Lower leg skin (tissue), 4 donors: Measurements from ENCODE around the gene ZNF236. TPM values are rescaled to one million over a fixed set of nuclear protein-coding genes. Genes with fewer than 3 reads are reported as not detected.
"Not testable (repeated sequence)": the region's sequence is repeated elsewhere in the genome, so short reads cannot be mapped to it uniquely, and the experiment has no call there.

Experiments
- DNase-seq, 2 donors: peaks; one replicate each; pipeline ENCODE4 v3.0.0-alpha.2; 2019; ENCODE audit warnings: low spot score in 2 of 2
- H3K4me3 ChIP-seq: fragments of 200-600 bp; sonication (generic); 2 replicates; pipeline ENCODE4 v1.5.1; 2017; ENCODE audit warnings: mild to moderate bottlenecking, low read depth; ENCODE audit not compliant: poor library complexity, severe bottlenecking
- POLR2A ChIP-seq, 2 donors: fragments of 450-650 bp; IDR thresholded peaks; one replicate each; pipeline ENCODE4 v1.6.1; 2016 to 2017; ENCODE audit warnings: antibody characterized with exemption in 2 of 2, mild to moderate bottlenecking in 1 of 2, moderate library complexity in 1 of 2
- WGBS, 2 donors: methylation state at CpG; one replicate each; pipeline ENCODE4 v1.1.5; 2018; 5-methylcytosine and 5-hydroxymethylcytosine counted together
- intact Hi-C: fragments of 100-400 bp; cut with DNase I; formaldehyde crosslinking; loops from one replicate; pipeline ENCODE4 v1.15.0; 2023; ENCODE audit warnings: low total_unique reads
- total RNA-seq, 4 donors: library from RNA; depleted of rRNA; stranded (reverse); fragments of >200 nt; gene quantifications; one replicate each; pipeline ENCODE4 v1.1.0, GENCODE V29; 2016
- TF ChIP-seq, protein P1 (sequence below), 3 donors: fragments of 450-650 bp; IDR thresholded peaks; one replicate each; pipeline ENCODE4 v1.5.1; 2016; ENCODE audit warnings: antibody characterized with exemption in 3 of 3, mild to moderate bottlenecking in 3 of 3, moderate library complexity in 2 of 3

The ZNF236 gene
- total RNA-seq, 4 donors from 2014 or later, result 8.9 to 15.2 (median 11.8) TPM

DNA sequence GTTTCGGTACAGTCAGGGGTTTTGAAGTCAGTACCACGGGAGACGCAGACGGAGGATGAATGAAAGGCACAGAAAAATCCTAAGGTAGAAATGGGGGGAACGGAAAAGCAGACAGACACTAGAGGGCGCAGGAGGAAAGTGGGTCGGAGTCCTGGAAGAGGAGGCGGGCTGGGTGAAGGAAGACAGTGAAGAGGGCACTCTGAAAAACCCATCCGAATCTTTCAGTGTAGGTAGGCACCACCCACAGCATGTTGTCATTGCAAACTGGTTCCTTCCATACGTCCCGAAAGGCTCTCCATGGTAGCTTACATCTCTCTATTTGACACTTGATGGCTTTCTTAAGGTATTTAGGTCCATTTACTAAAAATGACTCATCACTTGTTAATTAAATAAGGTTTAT lies 18.5 kb upstream of the ZNF236 start:
- TF ChIP-seq, protein P1, sequence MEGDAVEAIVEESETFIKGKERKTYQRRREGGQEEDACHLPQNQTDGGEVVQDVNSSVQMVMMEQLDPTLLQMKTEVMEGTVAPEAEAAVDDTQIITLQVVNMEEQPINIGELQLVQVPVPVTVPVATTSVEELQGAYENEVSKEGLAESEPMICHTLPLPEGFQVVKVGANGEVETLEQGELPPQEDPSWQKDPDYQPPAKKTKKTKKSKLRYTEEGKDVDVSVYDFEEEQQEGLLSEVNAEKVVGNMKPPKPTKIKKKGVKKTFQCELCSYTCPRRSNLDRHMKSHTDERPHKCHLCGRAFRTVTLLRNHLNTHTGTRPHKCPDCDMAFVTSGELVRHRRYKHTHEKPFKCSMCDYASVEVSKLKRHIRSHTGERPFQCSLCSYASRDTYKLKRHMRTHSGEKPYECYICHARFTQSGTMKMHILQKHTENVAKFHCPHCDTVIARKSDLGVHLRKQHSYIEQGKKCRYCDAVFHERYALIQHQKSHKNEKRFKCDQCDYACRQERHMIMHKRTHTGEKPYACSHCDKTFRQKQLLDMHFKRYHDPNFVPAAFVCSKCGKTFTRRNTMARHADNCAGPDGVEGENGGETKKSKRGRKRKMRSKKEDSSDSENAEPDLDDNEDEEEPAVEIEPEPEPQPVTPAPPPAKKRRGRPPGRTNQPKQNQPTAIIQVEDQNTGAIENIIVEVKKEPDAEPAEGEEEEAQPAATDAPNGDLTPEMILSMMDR (IDR thresholded peaks at IDR 0.05), result no peak
- TF ChIP-seq POLR2A (IDR thresholded peaks at IDR 0.05), result no peak
- DNase-seq, result peak; percentile 36 to 90
- H3K4me3 ChIP-seq, result no peak overlapping the region
- intact Hi-C loops, result loop anchor here (10.0 kb wide), 1 partner anchor 181 kb away; no protein-coding TSS in a partner anchor
- 3 to 5% methylated on average over 11 of the region's 11 CpGs for WGBS, 2 donors

DNA sequence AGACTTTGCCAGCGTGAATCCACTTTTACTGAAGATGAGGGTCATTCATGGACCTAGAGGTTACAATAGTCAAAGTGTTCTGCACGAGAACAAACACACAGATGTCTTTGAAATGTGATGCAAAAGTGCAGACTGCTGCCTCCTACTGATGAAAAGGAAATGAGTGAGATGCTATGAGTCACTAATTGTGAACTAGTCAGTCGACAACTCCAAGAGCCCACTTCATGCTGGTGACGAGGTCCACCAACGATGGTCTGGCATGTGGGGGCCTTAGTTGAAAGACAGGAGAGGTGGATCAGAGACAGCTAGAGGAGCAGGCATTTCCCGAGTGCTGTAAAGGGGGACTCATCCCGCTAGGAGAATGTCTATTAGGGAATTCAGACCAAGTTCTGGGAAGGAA lies 17.1 kb upstream of the ZNF236 start:
- no peak overlapping the region for H3K4me3 ChIP-seq
- WGBS, 2 donors, result 71 to 72% methylated on average over 7 of the region's 7 CpGs
- intact Hi-C loops, result loop anchor here (10.0 kb wide), 1 partner anchor 180 kb away; no protein-coding TSS in a partner anchor
- TF ChIP-seq POLR2A (IDR thresholded peaks at IDR 0.05), result no peak
- TF ChIP-seq, protein P1 (IDR thresholded peaks at IDR 0.05), result no peak
- no peak for DNase-seq

GRCh38 chr18:76806301-76806700 lies 16.1 kb upstream of the ZNF236 start:
- TF ChIP-seq POLR2A (IDR thresholded peaks at IDR 0.05), result no peak
- TF ChIP-seq, protein P1 (IDR thresholded peaks at IDR 0.05), result no peak
- WGBS, 2 donors, result 61 to 75% methylated on average over 7 of the region's 7 CpGs
- intact Hi-C loops, result loop anchor here (10.0 kb wide), 1 partner anchor 178 kb away; no protein-coding TSS in a partner anchor
- no peak overlapping the region for H3K4me3 ChIP-seq
- DNase-seq, result no peak

GRCh38 chr18:76808561-76808960 lies 13.8 kb upstream of the ZNF236 start:
- intact Hi-C loops, result loop anchor here (10.0 kb wide), 1 partner anchor 176 kb away; no protein-coding TSS in a partner anchor
- peak in 1 of 2 donors; percentile 82 for DNase-seq
- WGBS, 2 donors, result 92 to 94% methylated on average over 10 of the region's 10 CpGs

GRCh38 chr18:76811530-76811929 lies 10.8 kb upstream of the ZNF236 start:
- peak in 1 of 2 donors; percentile 53 for DNase-seq
- intact Hi-C loops, H3K4me3 ChIP-seq: not testable (repeated sequence)
- WGBS, 2 donors, result 89 to 99% methylated on average over 7 of the region's 7 CpGs

More at GRCh38 chr18:76808561-76808960, 13.8 kb upstream of the ZNF236 start:
- no peak for TF ChIP-seq POLR2A (IDR thresholded peaks at IDR 0.05)
- TF ChIP-seq, protein P1 (IDR thresholded peaks at IDR 0.05), result no peak
- H3K4me3 ChIP-seq, result no peak overlapping the region

DNA sequence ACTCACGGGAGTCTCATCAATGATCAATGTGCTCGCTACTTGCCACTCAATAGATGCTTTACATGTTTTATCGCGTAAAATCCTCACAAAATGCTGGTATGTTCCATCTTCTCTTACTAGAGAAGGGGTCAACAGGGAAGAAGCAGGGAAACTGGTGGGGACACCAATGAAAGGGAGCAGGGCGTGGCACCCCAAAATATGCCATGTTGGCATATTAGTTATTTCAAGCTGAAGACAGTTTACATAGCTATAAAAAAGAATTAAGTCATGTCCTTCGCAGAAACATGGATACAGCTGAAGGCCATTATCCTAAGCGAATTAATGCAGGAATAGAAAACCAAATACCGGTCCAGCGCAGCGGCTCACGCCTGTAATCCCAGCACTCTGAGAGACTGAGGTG lies 8.1 kb upstream of the ZNF236 start:
- no peak for DNase-seq
- H3K4me3 ChIP-seq, result no peak overlapping the region
- 88% methylated on average over 11 of the region's 11 CpGs for WGBS, 2 donors
- TF ChIP-seq, protein P1 (IDR thresholded peaks at IDR 0.05), result no peak
- TF ChIP-seq POLR2A (IDR thresholded peaks at IDR 0.05), result no peak
- intact Hi-C loops, result no loop called here
